ENCODE measurements around the gene ZNF608. TPM values are rescaled to one million over a fixed set of nuclear protein-coding genes. Genes with fewer than 3 reads are reported as not detected.

Gene ZNF608
- total RNA-seq, 1 donor from 2014 or later = 35.0 TPM

DNA sequence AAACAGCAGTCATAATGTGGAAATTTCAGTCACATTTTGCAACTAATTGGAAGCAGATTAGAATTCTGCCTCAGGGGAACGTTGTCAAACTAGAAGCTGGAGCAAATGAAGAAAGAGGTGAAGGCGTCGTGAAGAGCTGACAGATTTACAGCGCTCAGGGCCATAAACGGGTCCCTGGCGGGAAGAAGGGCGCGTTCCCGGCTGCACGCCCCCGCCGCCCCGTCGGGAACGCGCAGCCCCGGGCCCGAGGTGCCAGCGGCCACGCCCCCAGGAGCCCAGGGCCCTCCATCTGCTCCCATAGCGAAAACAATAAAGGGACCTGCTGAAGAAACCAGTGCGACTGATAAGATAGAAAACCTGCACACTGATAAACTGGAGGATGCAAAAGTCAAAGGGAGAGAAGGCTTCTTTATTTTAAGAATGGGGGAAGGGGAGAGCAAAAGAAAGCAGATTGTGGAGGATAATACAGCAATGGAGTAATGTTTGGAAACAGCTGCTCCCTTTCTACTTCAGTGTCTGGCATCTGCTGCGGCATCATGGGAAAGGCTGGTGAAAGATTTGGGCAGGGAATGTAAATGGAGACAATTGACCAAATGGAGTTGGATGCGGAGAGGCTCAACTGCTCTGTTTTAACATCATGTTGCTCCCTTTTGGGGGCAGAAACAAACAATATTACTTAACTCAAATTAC, 11.1 kb downstream of the ZNF608 start:
- no peak for DNase-seq (ENCODE audit: low spot score in 2 of 2, unreplicated experiment in 2 of 2)
- Mint-ChIP-seq H3K27me3 (ENCODE audit: low read depth) (no peaks in the 10 kb centered on the region), H3K36me3 (no peaks in the 10 kb centered on the region), H3K4me1 (peaks cover 82% of the 10 kb centered on the region), H3K4me3 (peak overlapping the region; percentile 55), H3K9me3 (no peaks in the 10 kb centered on the region), H3K27ac (no peak overlapping the region)
- TF ChIP-seq, protein P1, sequence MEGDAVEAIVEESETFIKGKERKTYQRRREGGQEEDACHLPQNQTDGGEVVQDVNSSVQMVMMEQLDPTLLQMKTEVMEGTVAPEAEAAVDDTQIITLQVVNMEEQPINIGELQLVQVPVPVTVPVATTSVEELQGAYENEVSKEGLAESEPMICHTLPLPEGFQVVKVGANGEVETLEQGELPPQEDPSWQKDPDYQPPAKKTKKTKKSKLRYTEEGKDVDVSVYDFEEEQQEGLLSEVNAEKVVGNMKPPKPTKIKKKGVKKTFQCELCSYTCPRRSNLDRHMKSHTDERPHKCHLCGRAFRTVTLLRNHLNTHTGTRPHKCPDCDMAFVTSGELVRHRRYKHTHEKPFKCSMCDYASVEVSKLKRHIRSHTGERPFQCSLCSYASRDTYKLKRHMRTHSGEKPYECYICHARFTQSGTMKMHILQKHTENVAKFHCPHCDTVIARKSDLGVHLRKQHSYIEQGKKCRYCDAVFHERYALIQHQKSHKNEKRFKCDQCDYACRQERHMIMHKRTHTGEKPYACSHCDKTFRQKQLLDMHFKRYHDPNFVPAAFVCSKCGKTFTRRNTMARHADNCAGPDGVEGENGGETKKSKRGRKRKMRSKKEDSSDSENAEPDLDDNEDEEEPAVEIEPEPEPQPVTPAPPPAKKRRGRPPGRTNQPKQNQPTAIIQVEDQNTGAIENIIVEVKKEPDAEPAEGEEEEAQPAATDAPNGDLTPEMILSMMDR (IDR thresholded peaks at IDR 0.05; ENCODE audit: unreplicated experiment) = no peak

DNA sequence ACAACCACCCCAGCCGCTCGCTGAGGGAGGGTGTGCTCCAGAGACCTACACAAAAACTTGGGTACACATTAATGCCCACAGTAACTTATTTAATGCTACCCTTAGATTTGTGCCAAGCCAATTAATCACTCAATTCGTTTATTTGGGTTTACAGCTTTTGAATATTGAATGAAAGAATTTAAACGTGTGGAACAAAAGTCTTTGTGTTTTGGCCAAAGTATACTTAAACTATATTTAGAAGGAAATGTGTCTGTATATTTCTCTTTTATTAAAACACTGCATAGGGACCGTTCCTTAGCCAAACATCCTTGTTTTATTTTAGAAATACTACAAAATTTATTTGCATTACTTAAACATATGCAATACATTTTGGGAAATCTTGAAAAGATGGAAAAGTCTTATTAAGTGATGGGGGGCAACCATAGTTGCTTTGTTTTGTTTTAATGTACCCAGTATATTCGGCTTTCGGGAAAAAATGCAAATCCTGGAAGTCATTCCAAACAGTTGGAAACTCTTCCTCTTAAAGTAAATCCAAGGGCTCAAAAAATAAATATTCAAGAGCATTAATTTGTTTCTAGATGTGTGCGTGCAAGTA, 11.8 kb downstream of the ZNF608 start:
- peaks cover 82% of the 10 kb centered on the region for H3K4me1 Mint-ChIP-seq
- no peak for DNase-seq (ENCODE audit: low spot score in 2 of 2, unreplicated experiment in 2 of 2)
- H3K36me3 Mint-ChIP-seq = no peaks in the 10 kb centered on the region
- H3K27ac Mint-ChIP-seq = no peak overlapping the region
- H3K4me3 Mint-ChIP-seq = peak overlapping the region; percentile 55
- TF ChIP-seq, protein P1 (IDR thresholded peaks at IDR 0.05; ENCODE audit: unreplicated experiment) = no peak
- H3K27me3 Mint-ChIP-seq (ENCODE audit: low read depth) = no peaks in the 10 kb centered on the region
- no peaks in the 10 kb centered on the region for H3K9me3 Mint-ChIP-seq

DNA sequence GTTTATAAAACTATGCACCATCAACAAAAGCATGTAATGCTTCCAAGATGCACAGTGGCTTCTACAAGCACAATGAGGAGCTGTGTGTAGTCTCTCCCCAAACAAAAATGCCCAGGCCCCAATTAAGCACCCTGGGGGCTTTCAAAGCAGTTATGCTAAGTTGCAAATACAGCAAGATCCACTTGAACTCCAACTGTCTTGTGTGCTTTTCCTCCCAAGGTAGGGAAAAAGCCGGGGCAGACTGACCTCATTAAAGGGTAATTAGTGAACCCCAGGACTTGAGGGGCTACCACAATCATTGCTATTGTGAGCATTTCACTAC, 13.1 kb downstream of the ZNF608 start:
- TF ChIP-seq, protein P1 (IDR thresholded peaks at IDR 0.05; ENCODE audit: unreplicated experiment) = no peak
- Mint-ChIP-seq H3K9me3 (no peaks in the 10 kb centered on the region), H3K4me3 (no peak overlapping the region), H3K36me3 (no peaks in the 10 kb centered on the region), H3K27me3 (ENCODE audit: low read depth) (no peaks in the 10 kb centered on the region), H3K4me1 (peaks cover 69% of the 10 kb centered on the region), H3K27ac (no peak overlapping the region)
- no peak for DNase-seq (ENCODE audit: low spot score in 2 of 2, unreplicated experiment in 2 of 2)

DNA sequence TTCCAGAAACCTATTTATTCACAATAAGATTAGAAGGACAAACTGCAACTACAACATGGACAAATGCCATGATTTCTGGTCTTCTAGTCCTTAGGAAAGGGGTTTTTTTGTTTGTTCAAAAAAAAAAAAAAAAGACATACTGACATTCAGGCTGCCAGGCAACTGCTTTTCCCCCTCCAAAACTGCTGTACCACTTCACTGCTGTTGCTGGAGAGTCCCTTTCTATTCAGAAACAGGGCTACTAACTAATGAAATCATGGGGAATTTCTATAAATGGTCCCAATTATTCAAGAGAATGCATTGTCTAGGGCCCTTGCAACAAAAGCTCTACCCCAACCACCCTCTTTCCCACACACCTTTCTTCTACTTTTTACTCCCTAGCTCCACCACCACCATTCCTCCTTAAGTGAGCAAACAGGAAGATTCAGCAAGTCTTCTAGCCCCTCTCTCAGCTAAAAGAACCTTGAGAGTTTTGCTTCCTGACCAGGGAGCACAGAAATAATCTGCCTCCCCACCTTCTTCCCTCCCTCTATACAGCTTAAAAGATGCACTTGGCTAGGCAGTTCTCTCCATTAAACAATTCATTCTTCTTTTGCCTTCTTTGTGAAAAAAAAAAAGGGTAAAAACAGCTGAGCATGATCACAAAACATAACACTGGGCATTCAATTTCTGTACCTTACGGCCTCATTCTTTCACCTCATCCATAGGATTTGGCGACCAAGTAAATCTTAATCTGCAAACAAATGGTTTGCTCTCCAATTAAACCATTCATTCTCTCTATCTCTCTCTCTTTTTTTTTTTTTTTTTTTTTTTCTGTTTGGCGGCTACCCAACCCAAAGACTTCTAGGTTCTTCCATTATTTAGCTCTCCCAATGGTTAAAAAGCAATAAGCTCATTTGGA, 13.8 kb downstream of the ZNF608 start:
- DNase-seq (ENCODE audit: low spot score in 2 of 2, unreplicated experiment in 2 of 2) = no peak
- Mint-ChIP-seq H3K4me1 (peaks cover 63% of the 10 kb centered on the region), H3K27ac (no peak overlapping the region), H3K9me3 (no peaks in the 10 kb centered on the region), H3K36me3 (no peaks in the 10 kb centered on the region), H3K27me3 (ENCODE audit: low read depth) (no peaks in the 10 kb centered on the region), H3K4me3 (no peak overlapping the region)
- TF ChIP-seq, protein P1 (IDR thresholded peaks at IDR 0.05; ENCODE audit: unreplicated experiment) = no peak

DNA sequence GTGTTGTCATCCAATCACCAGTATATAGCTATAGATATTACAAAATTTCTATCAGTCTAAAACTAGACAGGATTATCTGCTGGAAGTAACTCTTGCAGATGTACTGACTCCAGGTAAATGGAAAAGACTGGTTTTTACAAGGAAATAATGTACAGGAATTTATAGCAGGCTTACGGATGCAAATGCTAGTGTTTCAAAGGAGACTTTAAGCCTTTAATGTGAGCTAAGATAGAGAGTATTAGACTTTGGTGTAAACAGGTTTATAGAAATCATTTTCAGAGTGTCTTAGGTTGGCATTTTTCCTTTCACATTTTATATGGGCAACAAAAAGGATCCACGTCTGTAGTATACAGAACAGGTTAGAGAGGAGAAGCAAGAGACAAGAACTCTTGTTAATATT, 16.1 kb downstream of the ZNF608 start:
- Mint-ChIP-seq H3K36me3 (peaks cover 1% of the 10 kb centered on the region), H3K27me3 (ENCODE audit: low read depth) (no peaks in the 10 kb centered on the region), H3K27ac (no peak overlapping the region), H3K9me3 (no peaks in the 10 kb centered on the region), H3K4me1 (peaks cover 46% of the 10 kb centered on the region), H3K4me3 (no peak overlapping the region)
- TF ChIP-seq, protein P1 (IDR thresholded peaks at IDR 0.05; ENCODE audit: unreplicated experiment) = no peak
- DNase-seq (ENCODE audit: low spot score in 2 of 2, unreplicated experiment in 2 of 2) = no peak

All from mesothelial cell of epicardium (in vitro differentiated cells).